ENCODE results near the gene PON1. TPM values are rescaled to one million over a fixed set of nuclear protein-coding genes. Genes with fewer than 3 reads are reported as not detected.

Gene PON1
- not detected for polyA plus RNA-seq

GRCh38 chr7:95324431-95324830 is at the start of gene PON1:
TSS of gene PON1 (minus strand) at chr7:95324532. CDS start at chr7:95324475, 57 bp downstream.
- 22% methylated on average over 18 to 20 of the region's 20 CpGs for WGBS, 2 donors
- no peaks in the 10 kb centered on the region for H3K36me3 ChIP-seq (ENCODE audit: control insufficient read depth in 2 of 2, insufficient read depth in 2 of 2, low read length in 1 of 2)
- H3K9me3 ChIP-seq (ENCODE audit: control insufficient read depth in 2 of 2, insufficient read depth in 1 of 2, low read depth in 1 of 2, low read length in 1 of 2), result no peaks in the 10 kb centered on the region
- H3K27ac ChIP-seq (ENCODE audit: low read depth in 2 of 2, low read length in 1 of 2), result no peak within 1 kb of the TSS
- H3K4me3 ChIP-seq (ENCODE audit: low read depth in 1 of 2, low read length in 2 of 2), result no peak within 1 kb of the TSS
- no peaks in the 10 kb centered on the region for H3K4me1 ChIP-seq (ENCODE audit: control insufficient read depth in 2 of 2, insufficient read depth in 2 of 2, low read length in 1 of 2)
- peaks cover 0 to 5% of the 10 kb centered on the region in 2 donors for H3K27me3 ChIP-seq (ENCODE audit: control insufficient read depth in 1 of 2, insufficient read depth in 2 of 2, low read length in 2 of 2)

GRCh38 chr7:95373323-95373722 is 49.0 kb upstream of the PON1 start:
- H3K4me1 ChIP-seq (ENCODE audit: control insufficient read depth in 2 of 2, insufficient read depth in 2 of 2, low read length in 1 of 2), result no peaks in the 10 kb centered on the region
- H3K36me3 ChIP-seq (ENCODE audit: control insufficient read depth in 2 of 2, insufficient read depth in 2 of 2, low read length in 1 of 2), result no peaks in the 10 kb centered on the region
- H3K27ac ChIP-seq (ENCODE audit: low read depth in 2 of 2, low read length in 1 of 2), result no peak overlapping the region
- H3K27me3 ChIP-seq (ENCODE audit: control insufficient read depth in 1 of 2, insufficient read depth in 2 of 2, low read length in 2 of 2), result peaks cover 0 to 2% of the 10 kb centered on the region in 2 donors
- 86 to 91% methylated on average over 4 of the region's 4 CpGs for WGBS, 2 donors
- H3K4me3 ChIP-seq (ENCODE audit: low read depth in 1 of 2, low read length in 2 of 2), result no peak overlapping the region
- H3K9me3 ChIP-seq (ENCODE audit: control insufficient read depth in 2 of 2, insufficient read depth in 1 of 2, low read depth in 1 of 2, low read length in 1 of 2), result no peaks in the 10 kb centered on the region

- H3K9me3 ChIP-seq (ENCODE audit: control insufficient read depth in 2 of 2, insufficient read depth in 1 of 2, low read depth in 1 of 2, low read length in 1 of 2), result no peaks in the 10 kb centered on the region
- no peak overlapping the region for H3K4me3 ChIP-seq (ENCODE audit: low read depth in 1 of 2, low read length in 2 of 2)
- H3K27me3 ChIP-seq (ENCODE audit: control insufficient read depth in 1 of 2, insufficient read depth in 2 of 2, low read length in 2 of 2), result peaks cover 0 to 3% of the 10 kb centered on the region in 2 donors
- peak overlapping the region in 1 of 2 donors; percentile 42 for H3K27ac ChIP-seq (ENCODE audit: low read depth in 2 of 2, low read length in 1 of 2)
- no peaks in the 10 kb centered on the region for H3K36me3 ChIP-seq (ENCODE audit: control insufficient read depth in 2 of 2, insufficient read depth in 2 of 2, low read length in 1 of 2)
- H3K4me1 ChIP-seq (ENCODE audit: control insufficient read depth in 2 of 2, insufficient read depth in 2 of 2, low read length in 1 of 2), result peaks cover 0 to 2% of the 10 kb centered on the region in 2 donors
- WGBS, 2 donors, result 72 to 87% methylated on average over 3 of the region's 3 CpGs
Observed at GRCh38 chr7:95368235-95368634, 43.9 kb upstream of the PON1 start.

- H3K27me3 ChIP-seq (ENCODE audit: control insufficient read depth in 1 of 2, insufficient read depth in 2 of 2, low read length in 2 of 2), result peaks cover 0 to 3% of the 10 kb centered on the region in 2 donors
- 57 to 59% methylated on average over 1 of the region's 1 CpG for WGBS, 2 donors
Observed at GRCh38 chr7:95367606-95368005, 43.3 kb upstream of the PON1 start.

GRCh38 chr7:95365151-95365550 is 40.8 kb upstream of the PON1 start:
- H3K27ac ChIP-seq (ENCODE audit: low read depth in 2 of 2, low read length in 1 of 2), result no peak overlapping the region
- no peaks in the 10 kb centered on the region for H3K36me3 ChIP-seq (ENCODE audit: control insufficient read depth in 2 of 2, insufficient read depth in 2 of 2, low read length in 1 of 2)
- WGBS, 2 donors, result 94 to 98% methylated on average over 1 of the region's 1 CpG
- no peak overlapping the region for H3K4me3 ChIP-seq (ENCODE audit: low read depth in 1 of 2, low read length in 2 of 2)
- H3K27me3 ChIP-seq (ENCODE audit: control insufficient read depth in 1 of 2, insufficient read depth in 2 of 2, low read length in 2 of 2), result peaks cover 0 to 3% of the 10 kb centered on the region in 2 donors
- H3K9me3 ChIP-seq (ENCODE audit: control insufficient read depth in 2 of 2, insufficient read depth in 1 of 2, low read depth in 1 of 2, low read length in 1 of 2), result no peaks in the 10 kb centered on the region
- H3K4me1 ChIP-seq (ENCODE audit: control insufficient read depth in 2 of 2, insufficient read depth in 2 of 2, low read length in 1 of 2), result peaks cover 0 to 2% of the 10 kb centered on the region in 2 donors

More at GRCh38 chr7:95367606-95368005, 43.3 kb upstream of the PON1 start:
- no peak overlapping the region for H3K4me3 ChIP-seq (ENCODE audit: low read depth in 1 of 2, low read length in 2 of 2)
- no peak overlapping the region for H3K27ac ChIP-seq (ENCODE audit: low read depth in 2 of 2, low read length in 1 of 2)
- no peaks in the 10 kb centered on the region for H3K9me3 ChIP-seq (ENCODE audit: control insufficient read depth in 2 of 2, insufficient read depth in 1 of 2, low read depth in 1 of 2, low read length in 1 of 2)
- peaks cover 0 to 2% of the 10 kb centered on the region in 2 donors for H3K4me1 ChIP-seq (ENCODE audit: control insufficient read depth in 2 of 2, insufficient read depth in 2 of 2, low read length in 1 of 2)
- H3K36me3 ChIP-seq (ENCODE audit: control insufficient read depth in 2 of 2, insufficient read depth in 2 of 2, low read length in 1 of 2), result no peaks in the 10 kb centered on the region

- no peaks in the 10 kb centered on the region for H3K4me1 ChIP-seq (ENCODE audit: control insufficient read depth in 2 of 2, insufficient read depth in 2 of 2, low read length in 1 of 2)
- no peak overlapping the region for H3K4me3 ChIP-seq (ENCODE audit: low read depth in 1 of 2, low read length in 2 of 2)
- no peaks in the 10 kb centered on the region for H3K9me3 ChIP-seq (ENCODE audit: control insufficient read depth in 2 of 2, insufficient read depth in 1 of 2, low read depth in 1 of 2, low read length in 1 of 2)
- no peak overlapping the region for H3K27ac ChIP-seq (ENCODE audit: low read depth in 2 of 2, low read length in 1 of 2)
- 47 to 57% methylated on average over 3 of the region's 3 CpGs for WGBS, 2 donors
- no peaks in the 10 kb centered on the region for H3K36me3 ChIP-seq (ENCODE audit: control insufficient read depth in 2 of 2, insufficient read depth in 2 of 2, low read length in 1 of 2)
- no peaks in the 10 kb centered on the region for H3K27me3 ChIP-seq (ENCODE audit: control insufficient read depth in 1 of 2, insufficient read depth in 2 of 2, low read length in 2 of 2)
Observed at GRCh38 chr7:95357623-95358022, 33.3 kb upstream of the PON1 start.

- H3K4me3 ChIP-seq (ENCODE audit: low read depth in 1 of 2, low read length in 2 of 2), result no peak overlapping the region
- H3K9me3 ChIP-seq (ENCODE audit: control insufficient read depth in 2 of 2, insufficient read depth in 1 of 2, low read depth in 1 of 2, low read length in 1 of 2), result no peaks in the 10 kb centered on the region
- no peak overlapping the region for H3K27ac ChIP-seq (ENCODE audit: low read depth in 2 of 2, low read length in 1 of 2)
- WGBS, 2 donors, result 68 to 69% methylated on average over 4 of the region's 4 CpGs
- no peaks in the 10 kb centered on the region for H3K4me1 ChIP-seq (ENCODE audit: control insufficient read depth in 2 of 2, insufficient read depth in 2 of 2, low read length in 1 of 2)
- H3K36me3 ChIP-seq (ENCODE audit: control insufficient read depth in 2 of 2, insufficient read depth in 2 of 2, low read length in 1 of 2), result no peaks in the 10 kb centered on the region
- no peaks in the 10 kb centered on the region for H3K27me3 ChIP-seq (ENCODE audit: control insufficient read depth in 1 of 2, insufficient read depth in 2 of 2, low read length in 2 of 2)
Observed at GRCh38 chr7:95342642-95343307, 18.4 kb upstream of the PON1 start.

- no peaks in the 10 kb centered on the region for H3K4me1 ChIP-seq (ENCODE audit: control insufficient read depth in 2 of 2, insufficient read depth in 2 of 2, low read length in 1 of 2)
- no peak overlapping the region for H3K4me3 ChIP-seq (ENCODE audit: low read depth in 1 of 2, low read length in 2 of 2)
- no peaks in the 10 kb centered on the region for H3K9me3 ChIP-seq (ENCODE audit: control insufficient read depth in 2 of 2, insufficient read depth in 1 of 2, low read depth in 1 of 2, low read length in 1 of 2)
- H3K27me3 ChIP-seq (ENCODE audit: control insufficient read depth in 1 of 2, insufficient read depth in 2 of 2, low read length in 2 of 2), result no peaks in the 10 kb centered on the region
- H3K36me3 ChIP-seq (ENCODE audit: control insufficient read depth in 2 of 2, insufficient read depth in 2 of 2, low read length in 1 of 2), result no peaks in the 10 kb centered on the region
- H3K27ac ChIP-seq (ENCODE audit: low read depth in 2 of 2, low read length in 1 of 2), result no peak overlapping the region
- WGBS, 2 donors, result 80 to 87% methylated on average over 3 of the region's 3 CpGs
Observed at GRCh38 chr7:95342029-95342428, 17.7 kb upstream of the PON1 start.

- 88 to 90% methylated on average over 2 of the region's 2 CpGs for WGBS, 2 donors
- Histone ChIP-seq H3K27me3 (ENCODE audit: control insufficient read depth in 1 of 2, insufficient read depth in 2 of 2, low read length in 2 of 2) (no peaks in the 10 kb centered on the region), H3K27ac (ENCODE audit: low read depth in 2 of 2, low read length in 1 of 2) (no peak overlapping the region), H3K4me3 (ENCODE audit: low read depth in 1 of 2, low read length in 2 of 2) (no peak overlapping the region), H3K36me3 (ENCODE audit: control insufficient read depth in 2 of 2, insufficient read depth in 2 of 2, low read length in 1 of 2) (no peaks in the 10 kb centered on the region), H3K9me3 (ENCODE audit: control insufficient read depth in 2 of 2, insufficient read depth in 1 of 2, low read depth in 1 of 2, low read length in 1 of 2) (no peaks in the 10 kb centered on the region), H3K4me1 (ENCODE audit: control insufficient read depth in 2 of 2, insufficient read depth in 2 of 2, low read length in 1 of 2) (no peaks in the 10 kb centered on the region)
Observed at GRCh38 chr7:95340491-95340890, 16.2 kb upstream of the PON1 start.

GRCh38 chr7:95338832-95339231 is 14.5 kb upstream of the PON1 start:
- H3K4me3 ChIP-seq (ENCODE audit: low read depth in 1 of 2, low read length in 2 of 2), result no peak overlapping the region
- H3K9me3 ChIP-seq (ENCODE audit: control insufficient read depth in 2 of 2, insufficient read depth in 1 of 2, low read depth in 1 of 2, low read length in 1 of 2), result no peaks in the 10 kb centered on the region
- WGBS, 2 donors, result 88 to 93% methylated on average over 3 of the region's 3 CpGs
- H3K4me1 ChIP-seq (ENCODE audit: control insufficient read depth in 2 of 2, insufficient read depth in 2 of 2, low read length in 1 of 2), result no peaks in the 10 kb centered on the region
- H3K27ac ChIP-seq (ENCODE audit: low read depth in 2 of 2, low read length in 1 of 2), result no peak overlapping the region
- H3K27me3 ChIP-seq (ENCODE audit: control insufficient read depth in 1 of 2, insufficient read depth in 2 of 2, low read length in 2 of 2), result no peaks in the 10 kb centered on the region
- no peaks in the 10 kb centered on the region for H3K36me3 ChIP-seq (ENCODE audit: control insufficient read depth in 2 of 2, insufficient read depth in 2 of 2, low read length in 1 of 2)

Measured in esophagus (tissue), 2 donors.